ENCODE results near the gene STKLD1.
"Not testable (repeated sequence)": the region's sequence is repeated elsewhere in the genome, so short reads cannot be mapped to it uniquely, and the experiment has no call there.

The STKLD1 gene

DNA sequence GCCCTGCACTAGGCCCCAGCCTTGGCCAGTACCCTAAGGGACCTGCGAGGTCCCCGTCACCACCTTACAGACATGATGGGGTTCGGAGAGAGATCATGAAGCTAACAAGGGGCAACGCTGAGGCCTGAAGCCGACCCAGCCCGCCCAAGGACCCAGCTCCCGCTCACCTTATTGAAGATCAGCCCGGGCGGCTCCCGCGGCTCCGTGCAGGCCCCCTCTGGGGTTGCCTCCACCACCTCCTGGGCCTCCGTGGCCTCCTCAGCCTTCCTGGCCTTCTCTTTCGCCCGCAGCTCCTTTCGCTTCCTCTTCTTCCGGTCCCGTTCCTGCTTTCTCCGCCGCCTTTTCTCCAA is 43.8 kb upstream of the STKLD1 start:
- ChIA-PET CTCF (no interaction called here), POLR2A (ENCODE audit: low non-redundant PET) (no interaction called here)
- TF ChIP-seq, protein P1, sequence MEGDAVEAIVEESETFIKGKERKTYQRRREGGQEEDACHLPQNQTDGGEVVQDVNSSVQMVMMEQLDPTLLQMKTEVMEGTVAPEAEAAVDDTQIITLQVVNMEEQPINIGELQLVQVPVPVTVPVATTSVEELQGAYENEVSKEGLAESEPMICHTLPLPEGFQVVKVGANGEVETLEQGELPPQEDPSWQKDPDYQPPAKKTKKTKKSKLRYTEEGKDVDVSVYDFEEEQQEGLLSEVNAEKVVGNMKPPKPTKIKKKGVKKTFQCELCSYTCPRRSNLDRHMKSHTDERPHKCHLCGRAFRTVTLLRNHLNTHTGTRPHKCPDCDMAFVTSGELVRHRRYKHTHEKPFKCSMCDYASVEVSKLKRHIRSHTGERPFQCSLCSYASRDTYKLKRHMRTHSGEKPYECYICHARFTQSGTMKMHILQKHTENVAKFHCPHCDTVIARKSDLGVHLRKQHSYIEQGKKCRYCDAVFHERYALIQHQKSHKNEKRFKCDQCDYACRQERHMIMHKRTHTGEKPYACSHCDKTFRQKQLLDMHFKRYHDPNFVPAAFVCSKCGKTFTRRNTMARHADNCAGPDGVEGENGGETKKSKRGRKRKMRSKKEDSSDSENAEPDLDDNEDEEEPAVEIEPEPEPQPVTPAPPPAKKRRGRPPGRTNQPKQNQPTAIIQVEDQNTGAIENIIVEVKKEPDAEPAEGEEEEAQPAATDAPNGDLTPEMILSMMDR (conservative IDR thresholded peaks at IDR 0.05; ENCODE audit: low read depth), result no peak
- H3K27ac ChIP-seq, result no peak overlapping the region
- DNase-seq (ENCODE audit: low spot score), result no peak

DNA sequence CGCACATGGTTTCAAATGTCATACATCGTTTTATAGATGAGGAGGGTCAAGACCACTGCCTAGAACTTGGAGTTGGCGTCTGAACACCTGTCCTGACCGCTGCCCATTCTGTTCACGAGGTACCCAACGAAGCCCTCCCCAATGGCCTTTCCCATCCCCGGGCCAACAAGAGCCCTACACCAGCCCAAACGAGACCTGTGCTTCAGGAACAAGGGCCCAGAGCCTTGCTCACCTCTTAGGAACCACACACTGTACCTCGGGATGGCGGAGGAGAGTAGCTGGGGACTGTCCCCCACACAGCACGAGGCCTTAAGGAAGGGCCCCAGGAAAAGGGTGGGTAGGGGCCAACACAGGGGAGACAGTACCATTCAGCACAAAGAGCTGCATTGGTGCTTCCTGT is 43.2 kb upstream of the STKLD1 start:
- DNase-seq (ENCODE audit: low spot score), result no peak
- H3K27ac ChIP-seq, result peak overlapping the region; percentile 23
- TF ChIP-seq, protein P1 (conservative IDR thresholded peaks at IDR 0.05; ENCODE audit: low read depth), result no peak
- ChIA-PET POLR2A (ENCODE audit: low non-redundant PET) (interaction anchor here (0.6 kb wide), 1 partner anchor 22 kb away, joined by 8 read pairs; no protein-coding TSS in a partner anchor), CTCF (no interaction called here)

DNA sequence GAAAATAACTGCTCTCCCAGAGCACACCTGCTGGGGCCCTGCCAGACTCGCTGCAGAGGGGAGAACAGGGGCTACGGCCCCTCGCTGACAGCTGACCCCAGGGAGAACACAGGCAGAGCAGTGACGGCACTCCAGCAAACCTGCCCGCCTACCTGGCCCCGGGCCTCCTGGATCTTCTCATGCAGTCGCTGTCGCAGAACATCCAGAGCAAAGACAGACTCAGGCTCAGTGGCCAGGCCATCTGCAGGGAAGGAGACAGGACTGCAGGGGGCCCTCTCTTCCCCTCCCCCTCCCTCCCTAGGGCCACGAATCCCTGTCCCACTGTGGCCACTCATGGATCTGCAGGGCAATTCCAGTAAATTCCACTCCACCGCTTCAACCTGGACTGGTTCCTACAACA is 42.6 kb upstream of the STKLD1 start:
- POLR2A ChIA-PET (ENCODE audit: low non-redundant PET), result interaction anchor here (0.6 kb wide), 1 partner anchor 22 kb away, joined by 8 read pairs; no protein-coding TSS in a partner anchor
- TF ChIP-seq, protein P1 (conservative IDR thresholded peaks at IDR 0.05; ENCODE audit: low read depth), result no peak
- CTCF ChIA-PET, result interaction anchor here (0.6 kb wide), 2 partner anchors 55 to 181 kb away, joined by 3 to 5 read pairs; no protein-coding TSS in a partner anchor
- DNase-seq (ENCODE audit: low spot score), result no peak
- peak overlapping the region; percentile 23 for H3K27ac ChIP-seq

DNA sequence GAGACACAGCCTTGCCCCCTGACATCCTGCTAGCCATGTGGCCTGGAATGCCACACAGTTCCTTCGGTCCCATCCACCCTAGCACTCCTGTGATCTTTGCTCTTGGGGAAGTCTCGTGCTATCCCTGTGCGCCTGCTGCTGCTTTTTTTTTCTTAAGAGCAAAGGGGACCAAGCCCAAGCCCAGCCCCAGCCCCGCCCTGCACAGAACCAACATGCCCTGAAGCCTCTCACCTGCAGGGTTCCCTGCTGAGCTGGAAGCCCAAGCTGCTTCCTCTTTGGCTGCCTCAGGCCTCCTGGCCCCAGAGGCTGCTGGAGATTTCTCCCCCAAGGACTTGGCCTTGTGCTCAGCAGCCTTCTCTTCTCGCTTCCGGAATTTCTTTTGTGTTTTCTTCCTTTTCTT is 42.0 kb upstream of the STKLD1 start:
- ChIA-PET POLR2A (ENCODE audit: low non-redundant PET) (interaction anchor here (0.6 to 0.8 kb wide), 3 partner anchors 8 to 81 kb away, joined by 3 to 10 read pairs (median 3); partner anchors contain the start of genes MED22 and RPL7A), CTCF (interaction anchor here (0.6 to 1.9 kb wide), 2 partner anchors 148 to 181 kb away, joined by 3 to 11 read pairs; no protein-coding TSS in a partner anchor)
- peak overlapping the region; percentile 23 for H3K27ac ChIP-seq
- no peak for DNase-seq (ENCODE audit: low spot score)
- TF ChIP-seq, protein P1 (conservative IDR thresholded peaks at IDR 0.05; ENCODE audit: low read depth), result no peak

DNA sequence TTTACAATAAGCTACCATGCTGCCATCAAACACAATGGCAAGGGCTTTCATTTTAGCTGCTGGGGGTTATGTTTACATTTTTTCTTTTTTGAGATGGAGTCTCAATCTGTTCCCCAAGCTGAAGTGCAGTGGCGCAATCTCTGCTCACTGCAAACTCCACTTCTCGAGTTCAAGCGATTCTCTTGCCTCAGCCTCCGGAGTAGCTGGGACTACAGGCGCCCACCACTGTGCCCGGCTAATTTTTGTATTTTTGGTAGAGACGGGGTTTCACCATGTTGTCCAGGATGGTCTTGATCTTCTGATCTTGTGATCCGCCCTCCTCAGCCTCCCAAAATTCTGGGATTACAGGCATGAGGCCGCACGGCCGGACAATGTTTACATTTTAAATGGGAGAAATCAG is 41.3 kb upstream of the STKLD1 start:
- DNase-seq (ENCODE audit: low spot score), result not testable (repeated sequence)
- ChIA-PET POLR2A (ENCODE audit: low non-redundant PET) (interaction anchor here (0.6 to 1.2 kb wide), 4 partner anchors 8 to 80 kb away, joined by 3 to 10 read pairs (median 4); partner anchors contain the start of genes MED22 and RPL7A), CTCF (interaction anchor here (0.6 to 1.9 kb wide), 3 partner anchors 60 to 149 kb away, joined by 3 to 11 read pairs (median 5); no protein-coding TSS in a partner anchor)
- H3K27ac ChIP-seq, result peak overlapping the region; percentile 76

DNA sequence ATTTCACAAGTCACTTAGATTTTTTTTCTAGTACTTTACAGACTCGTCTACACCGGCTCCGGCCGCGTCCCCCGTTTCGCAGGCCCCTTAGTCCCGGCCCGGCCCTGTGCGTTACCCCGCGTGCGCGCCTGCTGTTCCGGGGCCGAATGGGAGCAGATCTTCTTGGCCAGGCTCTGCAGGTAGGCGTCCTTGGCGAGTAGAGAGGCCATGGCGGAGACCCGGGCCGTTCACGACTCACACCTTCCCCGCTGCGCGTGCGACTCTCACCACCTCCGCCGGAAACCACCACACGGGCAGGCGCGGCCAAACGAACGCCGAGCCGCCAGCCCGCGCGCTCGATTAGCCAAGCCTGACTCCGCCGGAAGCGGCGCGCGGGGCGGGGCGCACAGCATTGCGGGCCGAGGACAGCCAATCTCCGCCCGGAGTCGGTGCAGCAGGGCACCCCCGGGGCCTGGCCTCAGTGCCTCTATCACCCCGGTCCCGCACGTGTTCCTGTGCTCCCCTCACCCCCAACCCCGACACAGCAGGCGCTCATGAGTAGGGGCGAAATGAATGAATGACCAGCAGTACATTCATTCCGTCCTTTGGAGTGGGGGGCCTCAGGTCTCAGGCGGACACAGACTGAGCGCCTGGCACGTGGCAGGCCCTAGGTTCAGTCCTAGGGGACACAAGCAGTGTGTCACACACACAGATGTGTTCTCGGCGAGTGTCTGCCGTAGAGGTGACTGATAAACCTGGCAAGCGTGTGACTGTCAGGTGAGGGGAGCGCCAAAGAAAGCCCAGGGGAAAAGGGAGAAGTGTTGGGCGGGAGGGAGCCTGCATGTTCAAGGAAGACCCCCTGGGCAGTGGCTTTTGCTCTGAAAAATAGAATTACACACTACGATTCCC is 40.0 kb upstream of the STKLD1 start, which contains the start of gene SURF6:
Gene SURF6 (minus strand): TSS at position 265 of the 888 bp plus-strand sequence. CDS start 56 bp downstream, at position 209.
- ChIA-PET CTCF (interaction anchor here (0.6 to 1.9 kb wide), 3 partner anchors 15 to 150 kb away, joined by 3 to 11 read pairs (median 3); no protein-coding TSS in a partner anchor), POLR2A (ENCODE audit: low non-redundant PET) (interaction anchor here (1.2 kb wide), 1 partner anchor 12 kb away, joined by 6 read pairs; the partner anchor contains the start of genes MED22 and RPL7A)
- DNase-seq (ENCODE audit: low spot score), result peak; percentile 90
- TF ChIP-seq, protein P1 (conservative IDR thresholded peaks at IDR 0.05; ENCODE audit: low read depth), result no peak
- H3K27ac ChIP-seq, result peak within 1 kb of the TSS; percentile 76
